GM12878 (cell line): Measurements from ENCODE around the gene PLRG1. TPM values are rescaled to one million over a fixed set of nuclear protein-coding genes. Genes with fewer than 3 reads are reported as not detected.
"Not testable (repeated sequence)": the region's sequence is repeated elsewhere in the genome, so short reads cannot be mapped to it uniquely, and the experiment has no call there.

Source experiments
- ATAC-seq: fragments of 200-7000 bp; cut with Tn5 transposase; 3 replicates; pipeline ENCODE4 v1.9.1; 2020; ENCODE audit warnings: mild to moderate bottlenecking, moderate library complexity
- BruUV-seq: library from RNA; stranded (reverse); fragments of 400-500 nt; replicated peaks from 2 replicates; lab custom pipeline; 2021; lab: Mats Ljungman, UMichigan
- CTCF ChIA-PET: fragments of 300-600 bp; sonication (Branson Sonifier 250); formaldehyde crosslinking; extraction: SDS; loops from one replicate; lab custom pipeline; 2021; ENCODE audit warnings: inconsistent platforms; lab: Yijun Ruan, JAX
- POLR2A ChIA-PET: fragments of 350-600 bp; formaldehyde crosslinking; extraction: SDS; loops from one replicate; lab custom pipeline; 2021; ENCODE audit warnings: inconsistent platforms; lab: Charles Lee
- RAD21 ChIA-PET: fragments of 300-600 bp; sonication (Branson Sonifier 250); formaldehyde crosslinking; loops from one replicate; lab custom pipeline; 2023; ENCODE audit warnings: antibody characterized with exemption; ENCODE audit not compliant: unreplicated experiment; lab: Charles Lee
- SMC1A ChIA-PET: fragments of 300-600 bp; sonication (Branson Sonifier 250); formaldehyde crosslinking; loops from one replicate; lab custom pipeline; 2023; ENCODE audit not compliant: unreplicated experiment, uncharacterized antibody; lab: Charles Lee
- DNase-seq: peaks from one replicate; pipeline ENCODE4 v3.0.0-alpha.2; 2011; ENCODE audit warnings: low read depth, low spot score
- FAIRE-seq: peaks from 3 replicates; lab custom pipeline; 2011; peaks lifted over from hg19 to GRCh38; lab: Jason Lieb, UNC
- H2AFZ ChIP-seq: 2 replicates; pipeline ENCODE4 v1.6.0; 2011; ENCODE audit warnings: low read depth, low read length, control low read depth; ENCODE audit not compliant: control insufficient read depth
- H3K27ac ChIP-seq: 2 replicates; pipeline ENCODE4 v1.5.1; 2011; ENCODE audit warnings: control low read depth; ENCODE audit not compliant: control insufficient read depth, insufficient read depth
- H3K27me3 ChIP-seq, 2 experiments: replicated peaks in 1 of 2; 2 replicates each; pipeline versions ENCODE4 v1.6.0 to v1.6.1; 2011; ENCODE audit warnings: low read length in 1 of 2; ENCODE audit not compliant: control insufficient read depth in 2 of 2, insufficient read depth in 2 of 2
- H3K36me3 ChIP-seq, 2 experiments: 2 replicates each; pipeline ENCODE4 v1.5.1; 2011; ENCODE audit warnings: low read length in 1 of 2; ENCODE audit not compliant: control insufficient read depth in 2 of 2, insufficient read depth in 2 of 2
- H3K4me1 ChIP-seq: 2 replicates; pipeline ENCODE4 v1.6.1; 2011; ENCODE audit warnings: mild to moderate bottlenecking, low read length, moderate library complexity, mixed read lengths; ENCODE audit not compliant: control insufficient read depth, insufficient read depth
- H3K4me2 ChIP-seq: 2 replicates; pipeline ENCODE4 v1.6.0; 2011; ENCODE audit warnings: control low read depth; ENCODE audit not compliant: control insufficient read depth, insufficient read depth
- H3K4me3 ChIP-seq: fragments of 200-600 bp; sonication (generic); 2 replicates; pipeline ENCODE4 v1.5.1; 2016
- H3K79me2 ChIP-seq: 2 replicates; pipeline ENCODE4 v1.6.0; 2011; ENCODE audit warnings: low read length; ENCODE audit not compliant: control insufficient read depth, insufficient read depth
- H3K9ac ChIP-seq: 2 replicates; pipeline ENCODE4 v1.8.0; 2011; ENCODE audit warnings: low read length, control low read depth, mixed read lengths; ENCODE audit not compliant: control insufficient read depth, insufficient read depth
- H3K9me3 ChIP-seq: replicated peaks from 3 replicates; pipeline ENCODE4 v1.5.1; 2011; ENCODE audit warnings: mild to moderate bottlenecking, low read length; ENCODE audit not compliant: control insufficient read depth, insufficient read depth
- H4K20me1 ChIP-seq: 2 replicates; pipeline ENCODE4 v1.6.0; 2011; ENCODE audit not compliant: control insufficient read depth, insufficient read depth
- HDAC6 ChIP-seq: fragments of 200-600 bp; sonication (generic); IDR thresholded peaks from one replicate; pipeline ENCODE4 v1.8.0; 2017; ENCODE audit warnings: antibody characterized with exemption; ENCODE audit not compliant: unreplicated experiment
- SMAD5 ChIP-seq: IDR thresholded peaks from 2 replicates; pipeline ENCODE4 v1.6.1; 2016; ENCODE audit warnings: antibody characterized with exemption, low read depth
- SREBF1 ChIP-seq: IDR thresholded peaks from 2 replicates; pipeline ENCODE4 v1.6.1; 2012; ENCODE audit warnings: mild to moderate bottlenecking, low read length
- WGBS: methylation state at CpG from one replicate; pipeline ENCODE4 v1.1.6; 2016; ENCODE audit warnings: low lambda C conversion rate; ENCODE audit not compliant: insufficient replicate concordance, insufficient coverage; ENCODE audit errors: missing lambda C conversion rate; 5-methylcytosine and 5-hydroxymethylcytosine counted together
- in situ Hi-C: fragments of 300-500 bp; cut with MboI; formaldehyde crosslinking; loops from 9 replicates; pipeline ENCODE4 v1.14.3; 2018; ENCODE audit warnings: mixed read lengths
- intact Hi-C: fragments of 100-400 bp; cut with micrococcal nuclease; formaldehyde crosslinking; loops from one replicate; pipeline ENCODE4 v1.14.2; 2022; ENCODE audit not compliant: unreplicated experiment
- polyA plus RNA-seq, 11 experiments: library from polyadenylated mRNA; depleted of rRNA in 4 of 11; unstranded in 6 of 11; stranded (reverse) in 5 of 11; fragments of >200 nt; fragmentation: Nextera tagmentation in 4 of 11; fragmentation: Illumina TruSeq in 1 of 11; extraction: Ambion mirVana in 4 of 11; extraction: Trizol in 1 of 11; gene quantifications; 1 replicate in 1 of 11; 2 replicates in 10 of 11; pipeline versions ENCODE4 v1.2.1 to v1.2.3, GENCODE V29; 2011 to 2016; ENCODE audit warnings: inconsistent platforms in 2 of 11, missing spikeins in 2 of 11, low read depth in 1 of 11
- total RNA-seq, 4 experiments: library from RNA; depleted of rRNA in 3 of 4; stranded (reverse); fragments of >200 nt in 3 of 4; fragmentation: Illumina TruSeq in 1 of 4; extraction: Trizol in 1 of 4; gene quantifications; 2 replicates each; pipeline versions ENCODE4 v1.2.1 to v1.2.3, GENCODE V29; 2013 to 2021

Gene PLRG1
- total and polyA plus RNA-seq, 10 of the 15 experiments (the other 5 are each of a cell fraction or from before 2014, with no cell fraction given), result 54.7 to 182 (median 111) TPM

- ChIA-PET CTCF (interaction anchor here (0.6 to 1.1 kb wide), 2 partner anchors 21 to 39 kb away, joined by 4 to 5 read pairs; no protein-coding TSS in a partner anchor), SMC1A (interaction anchor here (1.1 to 1.3 kb wide), 2 partner anchors 12 to 39 kb away, joined by 3 to 4 read pairs; no protein-coding TSS in a partner anchor), RAD21 (no interaction called here), POLR2A (no interaction called here)
- no peak overlapping the region for H2AFZ ChIP-seq
- no peaks in the 10 kb centered on the region for H3K79me2 ChIP-seq
- H3K27ac ChIP-seq, result no peak overlapping the region
- intact Hi-C loops, result no loop called here
- in situ Hi-C loops, result no loop called here
- H3K9me3 ChIP-seq, result no peaks in the 10 kb centered on the region
- H3K36me3 ChIP-seq, result no peaks in the 10 kb centered on the region
- ATAC-seq (no peak), DNase-seq (no peak), FAIRE-seq (no peak)
- H3K4me2 ChIP-seq, result no peak overlapping the region
- no peak overlapping the region for H3K4me3 ChIP-seq
- H4K20me1 ChIP-seq, result no peaks in the 10 kb centered on the region
- TF ChIP-seq SREBF1 (no peak), SMAD5 (no peak), HDAC6 (no peak)
- H3K9ac ChIP-seq, result no peak overlapping the region
- BruUV-seq, result no TSS peak
- WGBS, result 33% methylated on average over 7 of the region's 7 CpGs
- no peaks in the 10 kb centered on the region for H3K27me3 ChIP-seq
- no peaks in the 10 kb centered on the region for H3K4me1 ChIP-seq
These were observed 47.9 kb upstream of the PLRG1 start for GRCh38 chr4:154597798-154598774.

- CTCF ChIA-PET, intact Hi-C loops, ATAC-seq, H3K9ac ChIP-seq, FAIRE-seq, in situ Hi-C loops, H3K4me1 ChIP-seq, POLR2A ChIA-PET, H3K9me3 ChIP-seq, H3K4me2 ChIP-seq, H3K79me2 ChIP-seq, DNase-seq, BruUV-seq, H3K27me3 ChIP-seq, H3K27ac ChIP-seq, H2AFZ ChIP-seq, RAD21 ChIA-PET, H3K36me3 ChIP-seq, H3K4me3 ChIP-seq, SMC1A ChIA-PET, H4K20me1 ChIP-seq: not testable (repeated sequence)
- WGBS, result 63% methylated on average over 11 of the region's 11 CpGs
These were observed 47.1 kb upstream of the PLRG1 start for GRCh38 chr4:154597281-154597680.
